Activated CD4-positive, CD25-positive, alpha-beta regulatory T cell treated with anti-CD3 and anti-CD28 coated beads, Interleukin-2, amount 50 U/mL, for 72 hours (primary cell): ENCODE measurements around the gene RPL15.
A peak's percentile ranks its signal among the peaks of the same experiment; 100 is the strongest.

ENCODE experiments used
- DNase-seq: peaks from one replicate; pipeline ENCODE4 v3.0.0; 2021

The RPL15 gene

DNA sequence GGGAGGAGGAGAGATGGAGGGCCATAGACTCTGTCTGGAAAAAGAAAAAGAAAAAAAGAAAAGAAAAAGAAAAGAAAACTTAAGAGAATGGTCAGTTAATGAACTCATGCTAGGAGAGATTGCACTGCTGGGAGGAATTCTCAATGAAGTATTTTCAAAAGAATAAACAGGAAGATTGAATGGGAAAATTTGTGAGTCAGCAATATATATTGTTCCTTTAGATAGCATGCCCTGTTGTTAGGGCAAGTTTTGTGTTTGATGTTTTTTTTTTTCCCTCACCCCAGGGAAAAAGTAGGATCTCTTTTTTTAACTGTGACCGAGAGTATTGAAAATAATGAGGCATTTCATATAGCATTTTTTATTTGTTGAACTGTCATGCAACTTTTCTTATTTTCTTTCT lies 20.4 kb downstream of the RPL15 start:
- no peak for DNase-seq

DNA sequence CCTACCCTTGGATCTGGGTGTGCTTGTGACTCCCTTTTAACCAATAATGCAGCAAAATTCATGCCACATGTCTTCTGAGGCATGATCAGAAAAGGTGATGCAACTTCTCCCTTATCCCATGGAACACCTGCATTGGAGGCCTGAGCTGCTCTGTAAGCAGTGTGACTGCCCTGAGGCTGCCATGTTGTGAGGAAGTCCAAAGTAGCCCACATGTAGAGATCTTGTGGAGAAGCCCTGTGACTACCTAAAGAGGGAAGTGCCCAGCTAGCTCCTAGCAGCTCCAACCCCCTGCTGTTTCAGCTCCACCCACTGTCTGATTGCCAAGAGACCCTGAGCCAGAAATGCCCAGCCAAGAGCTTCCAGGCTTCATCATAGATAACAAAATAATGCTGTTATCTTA lies 21.8 kb downstream of the RPL15 start:
- no peak for DNase-seq

DNA sequence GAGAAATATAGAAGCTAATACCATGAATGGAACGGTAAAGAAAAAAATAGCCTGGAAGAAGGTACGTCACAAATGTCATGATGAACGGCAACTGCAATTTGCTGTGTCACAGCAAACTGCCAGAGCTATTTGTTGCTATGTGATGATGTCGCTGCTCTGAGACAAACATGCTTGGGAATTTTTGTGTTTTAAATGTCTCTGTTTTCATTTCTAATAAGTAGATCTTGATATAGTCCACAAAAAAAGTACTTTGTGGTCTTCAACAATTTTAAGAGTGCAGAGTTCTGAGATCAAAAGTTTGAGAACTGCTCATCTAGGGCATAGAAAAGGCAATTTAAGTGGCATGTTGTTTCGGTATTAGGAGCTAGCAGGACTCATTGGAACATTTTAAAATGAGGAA lies 23.8 kb downstream of the RPL15 start:
- no peak for DNase-seq

DNA sequence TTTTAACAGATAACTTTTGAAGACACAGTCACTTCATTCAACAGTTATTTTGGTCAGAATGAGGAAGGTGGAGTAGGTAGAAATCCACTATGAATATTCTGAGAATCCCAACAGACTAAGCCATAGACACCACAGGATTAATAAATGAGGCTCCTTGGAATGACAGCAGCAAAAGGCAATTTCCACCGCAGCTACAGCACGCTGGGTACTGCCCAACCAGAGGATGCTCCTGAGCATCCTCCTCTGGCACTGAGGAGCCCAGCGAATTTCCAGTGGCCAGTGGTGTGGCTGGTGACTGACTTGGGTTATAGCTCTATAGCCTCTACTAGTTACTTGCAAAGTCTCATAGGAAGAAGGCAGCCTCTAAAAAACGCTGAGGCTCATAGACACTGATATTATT lies 24.5 kb downstream of the RPL15 start:
- no peak for DNase-seq

GRCh38 chr3:23942546-23942945 lies 25.6 kb downstream of the RPL15 start:
- DNase-seq: no peak

GRCh38 chr3:23944007-23944783 lies 27.3 kb downstream of the RPL15 start:
- DNase-seq: no peak

DNA sequence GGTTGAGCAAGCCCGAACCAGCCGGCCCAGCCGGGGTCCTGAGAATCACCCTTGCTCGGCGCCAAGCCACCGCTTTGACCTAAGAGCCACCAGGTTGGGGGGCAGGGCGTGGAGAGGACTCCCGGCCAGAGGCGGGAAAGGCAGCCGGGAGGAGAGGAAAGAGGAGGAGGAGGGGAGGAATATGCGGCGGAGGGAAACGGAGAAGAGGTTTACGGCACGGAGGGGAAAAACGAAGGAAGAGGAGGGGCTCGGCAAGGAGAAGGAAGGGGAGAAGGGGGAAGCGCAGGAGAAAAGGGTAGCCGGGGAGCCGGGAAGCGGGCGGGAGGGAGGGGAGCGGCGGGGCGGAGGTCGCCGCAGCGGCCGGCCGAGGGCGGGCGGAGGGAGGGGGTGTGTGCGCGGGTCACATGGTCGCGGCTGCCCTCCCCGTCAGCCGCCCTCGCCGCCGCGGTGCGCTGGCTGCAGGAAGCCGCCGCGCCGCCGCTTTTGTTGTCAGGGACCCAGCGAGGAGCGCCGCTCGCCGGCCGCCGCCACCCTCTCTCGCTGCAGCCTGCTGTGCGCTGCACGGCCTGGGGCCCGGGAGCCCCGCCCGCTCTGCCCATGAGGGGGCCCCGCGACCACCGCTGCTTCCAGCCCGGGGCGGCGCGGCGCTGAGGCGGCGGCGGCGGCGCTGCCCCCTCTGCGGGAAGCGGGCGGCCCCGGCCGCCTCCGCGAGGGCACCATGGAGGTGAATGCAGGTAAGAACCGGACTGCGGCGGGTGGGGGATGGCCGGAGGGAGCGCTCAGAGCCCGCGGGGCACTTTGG lies 28.1 kb downstream of the RPL15 start, which contains the start of gene NR1D2:
TSS of gene NR1D2 (plus strand) at position 426 of the 802 bp plus-strand sequence. CDS start at position 719, 293 bp downstream.
- DNase-seq: peak; percentile 83

- no peak for DNase-seq
Observed at GRCh38 chr3:23945663-23945912, 28.7 kb downstream of the RPL15 start.

DNA sequence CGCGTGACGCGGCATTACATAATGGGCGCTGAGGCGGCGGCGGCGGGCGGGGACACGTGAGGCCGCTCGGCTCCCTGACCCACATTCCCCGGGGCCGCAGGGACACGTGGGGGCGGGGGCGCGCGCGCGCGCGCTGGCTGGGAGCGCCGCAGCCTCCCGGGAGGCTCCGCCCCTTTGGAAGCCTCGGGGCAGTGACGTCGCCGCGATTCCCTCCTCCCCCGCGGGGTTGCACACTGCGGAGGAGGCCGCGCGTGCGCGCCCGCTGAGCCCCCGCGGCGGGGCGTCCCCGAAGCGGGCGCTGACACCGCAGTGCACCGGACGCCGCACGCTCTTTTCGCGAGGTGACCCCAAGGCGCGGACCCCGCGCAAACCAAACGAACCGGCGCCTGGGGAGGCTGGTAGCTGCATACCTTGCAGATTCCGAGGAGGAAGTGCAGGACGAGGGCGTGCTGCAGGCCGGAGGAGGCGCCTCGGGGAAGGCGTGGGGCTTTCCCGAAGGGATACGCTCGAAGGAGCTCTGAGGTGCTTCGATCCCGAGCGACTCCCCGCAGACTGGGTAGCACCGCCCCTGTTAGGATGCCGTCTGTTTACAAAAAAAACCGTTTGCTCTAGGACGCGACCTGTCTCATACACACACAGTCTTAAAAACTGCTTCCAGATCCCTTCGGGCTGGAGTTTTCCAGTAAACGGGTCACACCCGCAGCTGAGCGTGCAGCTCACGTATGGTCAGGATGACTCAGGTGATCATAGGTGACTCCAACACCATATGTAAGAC lies 29.2 kb downstream of the RPL15 start:
- DNase-seq: peak; percentile 95

- no peak for DNase-seq
Observed at GRCh38 chr3:23948761-23949160, 31.8 kb downstream of the RPL15 start.

- DNase-seq: no peak
Observed at GRCh38 chr3:23949784-23950183, 32.9 kb downstream of the RPL15 start.

GRCh38 chr3:23950293-23950692 lies 33.4 kb downstream of the RPL15 start:
- DNase-seq: no peak

DNA sequence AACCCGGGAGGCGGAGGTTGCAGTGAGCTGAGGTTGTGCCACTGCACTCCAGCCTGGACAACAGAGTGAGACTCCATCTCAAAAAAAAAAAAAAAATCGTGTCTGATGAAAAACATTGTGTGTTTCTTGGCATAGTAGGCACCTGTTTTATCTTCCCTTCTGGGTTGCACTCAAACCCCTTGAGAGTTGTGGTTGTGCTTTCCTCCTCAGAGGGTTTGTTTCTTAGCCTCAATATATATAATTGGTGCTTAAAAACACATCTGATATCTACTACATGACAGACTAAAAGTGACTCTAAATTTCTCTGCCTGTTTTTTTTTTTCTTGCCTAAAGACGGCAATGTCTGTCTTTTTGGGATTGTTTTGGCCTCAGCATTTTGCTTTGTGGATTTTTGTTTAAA lies 35.7 kb downstream of the RPL15 start:
- DNase-seq: no peak

GRCh38 chr3:23953523-23953922 lies 36.6 kb downstream of the RPL15 start:
- DNase-seq: no peak

DNA sequence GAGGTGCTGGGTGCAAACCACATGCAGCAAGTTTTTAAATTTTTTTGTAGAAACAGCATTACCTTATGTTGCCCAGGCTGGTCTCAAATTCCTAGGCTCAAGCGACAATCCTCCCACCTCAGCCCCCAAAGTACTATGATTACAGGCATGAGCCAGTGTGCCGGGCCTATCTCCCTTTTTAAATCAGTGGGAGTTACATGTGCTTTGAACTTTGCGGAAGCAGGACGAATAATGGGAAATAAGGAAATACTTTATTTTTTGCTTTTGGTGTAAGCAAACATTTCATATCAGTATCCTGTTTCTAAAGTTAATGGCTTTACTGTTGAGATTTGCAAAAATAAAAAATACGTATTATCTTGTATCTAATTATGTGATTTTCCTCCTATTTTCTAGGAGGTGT lies 37.2 kb downstream of the RPL15 start:
- DNase-seq: no peak

DNA sequence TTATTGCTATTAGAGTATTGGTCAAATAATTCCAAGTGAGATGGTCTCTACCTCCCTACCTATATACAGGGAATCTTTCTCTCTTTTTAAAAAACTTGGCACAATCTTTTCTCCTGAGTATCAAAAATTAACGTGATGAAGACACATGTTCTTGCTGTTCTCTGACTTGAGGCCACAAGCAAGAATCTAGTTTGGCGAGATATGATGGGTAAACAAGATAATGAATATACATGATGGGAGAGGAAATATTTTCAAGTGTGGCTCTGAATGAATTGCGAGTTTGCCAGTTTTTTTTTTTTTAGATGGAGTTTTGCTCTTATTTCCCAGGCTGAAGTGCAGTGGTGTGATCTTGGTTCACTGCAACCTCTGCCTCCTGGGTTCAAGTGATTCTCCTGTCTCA lies 39.8 kb downstream of the RPL15 start:
- no peak for DNase-seq

DNA sequence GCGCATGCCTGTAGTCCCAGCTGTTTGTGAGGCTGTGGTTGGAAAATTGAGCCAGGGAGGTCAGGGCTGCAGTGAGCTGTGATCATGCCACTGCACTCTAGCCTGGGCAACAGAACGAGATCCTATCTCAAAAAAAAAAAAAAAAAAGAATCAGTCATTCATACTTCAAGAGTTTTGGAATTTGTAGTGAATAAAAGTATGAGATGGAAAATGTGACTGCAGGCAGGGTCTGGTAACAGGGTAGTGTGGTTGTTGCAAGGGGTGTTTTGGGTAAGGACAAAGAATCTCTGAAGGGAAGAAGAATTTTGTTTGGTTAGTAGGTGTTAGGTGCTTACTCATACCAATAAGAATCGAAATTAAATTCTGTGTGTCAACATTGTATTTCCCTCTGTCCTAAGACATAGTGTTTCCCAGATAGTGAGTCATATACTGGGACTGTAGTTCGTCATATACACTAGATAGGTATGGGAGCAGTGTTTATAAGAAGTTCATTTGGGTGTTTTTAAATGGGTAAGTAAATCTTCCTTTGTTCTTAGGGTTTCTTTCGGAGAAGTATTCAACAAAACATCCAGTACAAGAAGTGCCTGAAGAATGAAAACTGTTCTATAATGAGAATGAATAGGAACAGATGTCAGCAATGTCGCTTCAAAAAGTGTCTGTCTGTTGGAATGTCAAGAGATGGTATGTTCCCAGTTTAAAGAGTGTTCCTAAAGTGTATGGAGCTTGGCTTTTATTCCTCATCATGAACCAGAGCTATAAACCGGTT lies 42.4 kb downstream of the RPL15 start:
- no peak for DNase-seq

DNA sequence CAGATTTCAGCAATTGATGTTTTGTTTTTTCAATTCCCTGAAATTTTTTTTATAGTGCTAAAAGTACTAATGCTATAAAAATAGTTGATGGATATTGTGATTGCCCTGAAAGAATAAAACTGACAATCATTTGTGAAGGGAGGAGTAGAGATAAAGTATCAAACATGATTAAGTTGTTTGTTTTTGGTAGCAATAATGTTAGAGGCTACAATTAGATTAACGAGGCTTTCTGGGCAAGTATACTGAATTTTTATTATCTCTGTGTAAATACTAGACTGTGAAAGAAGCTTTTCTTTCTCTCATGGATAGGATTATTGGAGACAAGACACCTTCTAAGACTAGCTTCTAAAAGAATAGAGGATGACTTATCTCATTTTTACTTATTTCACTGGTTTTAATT lies 43.7 kb downstream of the RPL15 start:
- DNase-seq: no peak

DNA sequence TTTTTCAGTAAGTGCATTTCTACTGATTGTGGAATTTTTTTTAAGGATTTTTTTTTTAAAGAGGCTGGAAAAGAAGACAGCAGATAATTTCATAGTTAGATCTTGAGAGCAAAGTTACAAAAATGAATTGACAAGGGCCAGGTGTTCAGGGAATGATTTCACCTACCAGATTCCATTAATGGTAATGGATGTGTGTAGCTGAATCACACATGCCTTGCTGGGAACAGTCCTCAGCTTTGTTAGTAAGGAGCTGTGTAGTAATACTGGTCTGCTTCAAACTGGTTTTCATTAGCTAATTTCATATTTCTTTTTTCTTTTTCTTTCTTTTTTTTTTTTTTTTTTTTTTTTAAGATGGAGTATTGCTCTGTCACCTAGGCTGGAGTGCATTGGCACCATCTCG lies 44.1 kb downstream of the RPL15 start:
- no peak for DNase-seq

GRCh38 chr3:23961913-23962312 lies 45.0 kb downstream of the RPL15 start:
- DNase-seq: no peak

- DNase-seq: no peak
Observed at GRCh38 chr3:23964537-23965235, 47.8 kb downstream of the RPL15 start.

GRCh38 chr3:23966328-23966727 lies 49.4 kb downstream of the RPL15 start:
- DNase-seq: no peak
